Measurements from ENCODE around the gene GPSM3. TPM values are rescaled to one million over a fixed set of nuclear protein-coding genes. Genes with fewer than 3 reads are reported as not detected.
A peak's percentile ranks its signal among the peaks of the same experiment; 100 is the strongest.

The GPSM3 gene
- total and polyA plus RNA-seq, 2 donors (not counting 1 experiment from before 2014, with no cell fraction given) = 194 to 299 TPM

DNA sequence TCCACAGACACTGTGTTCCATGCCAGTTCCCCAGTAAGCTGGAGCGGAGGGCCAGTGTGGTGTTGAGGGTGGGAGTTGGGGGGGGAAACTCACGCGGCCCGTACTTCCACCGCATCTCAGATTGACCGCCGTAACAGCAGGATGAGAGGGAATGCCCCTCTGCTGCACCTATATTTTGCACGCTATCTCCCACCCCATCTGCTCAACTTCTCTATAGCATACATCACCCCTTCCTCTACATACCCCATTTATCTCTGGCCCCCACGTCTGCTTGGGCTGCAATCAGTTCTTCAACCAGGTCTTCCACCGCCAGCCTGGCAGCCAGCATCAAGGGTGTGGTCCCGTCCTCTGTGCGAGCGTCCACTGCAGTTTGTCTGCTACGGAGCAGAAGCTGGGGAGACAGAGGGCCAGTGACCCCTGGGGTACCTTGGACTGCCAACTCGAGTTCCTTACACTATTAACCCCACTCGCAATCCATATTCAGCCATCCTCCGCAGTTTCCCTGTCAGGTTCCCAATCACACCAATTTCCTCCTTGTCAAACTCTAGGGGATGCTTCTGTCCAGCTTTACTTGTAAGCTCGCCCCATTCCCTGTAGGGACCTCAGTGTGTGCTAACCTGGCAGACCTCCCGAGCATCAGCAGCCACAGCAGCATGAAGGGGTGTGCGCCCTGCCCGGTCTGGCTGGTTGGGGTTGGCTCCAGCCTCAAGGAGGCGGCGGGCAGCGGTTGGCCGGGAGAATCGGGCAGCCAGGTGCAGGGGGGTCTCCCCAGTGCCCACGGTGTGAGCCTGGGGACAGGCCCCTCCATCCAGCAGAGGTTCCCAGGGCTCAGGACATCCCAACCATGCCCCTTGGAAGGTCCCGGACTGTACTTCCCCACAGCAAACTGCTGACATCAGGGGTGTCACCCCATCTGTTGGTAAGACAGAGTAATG, 4.5 kb upstream of the GPSM3 start:
- Histone ChIP-seq H3K9me3 (ENCODE audit: control extremely low read depth in 1 of 3, control insufficient read depth in 2 of 3, insufficient read depth in 1 of 3, low read length in 2 of 3) (no peaks in the 10 kb centered on the region), H3K36me3 (replicated peaks in 1 of 2; ENCODE audit: control extremely low read depth in 1 of 2, control insufficient read depth in 1 of 2, extremely low read depth in 1 of 2, insufficient read depth in 2 of 2, low read length in 1 of 2) (peaks cover 0 to under 1% of the 10 kb centered on the region in 2 experiments), H3K4me2 (replicated peaks; ENCODE audit: low read depth, low read length, poor library complexity, severe bottlenecking) (peak overlapping the region; percentile 91), H3K79me2 (ENCODE audit: control insufficient read depth, insufficient read depth, low read length) (peaks cover 12% of the 10 kb centered on the region), H3K4me3 (ENCODE audit: control extremely low read depth in 1 of 5, extremely low read depth in 1 of 5, insufficient read depth in 1 of 5, low read depth in 2 of 5, low read length in 4 of 5) (peak overlapping the region in 4 of 5 experiments; percentile 89 to 99 (median 94)), H3K4me1 (ENCODE audit: control insufficient read depth in 2 of 2, insufficient read depth in 2 of 2, low read length in 2 of 2) (peaks cover 32 to 43% of the 10 kb centered on the region in 2 donors), H3K27me3 (replicated peaks in 1 of 4; ENCODE audit: control extremely low read depth in 1 of 4, control insufficient read depth in 3 of 4, insufficient read depth in 4 of 4, low read length in 3 of 4) (no peaks in the 10 kb centered on the region), H2AFZ (ENCODE audit: insufficient read depth, low read depth, low read length, poor library complexity, severe bottlenecking) (peak overlapping the region; percentile 65), H4K20me1 (ENCODE audit: control insufficient read depth, insufficient read depth, low read length, poor library complexity, severe bottlenecking) (no peaks in the 10 kb centered on the region), H3K9ac (ENCODE audit: low read length) (peak overlapping the region; percentile 99), H3K27ac (ENCODE audit: low read length in 2 of 2) (peak overlapping the region; percentile 99 to 100)
- CTCF ChIA-PET = interaction anchor here (0.6 to 1.6 kb wide), 7 partner anchors 15 to 79 kb away, joined by 3 to 7 read pairs (median 4); partner anchors contain the start of gene AGPAT1
- POLR2A ChIA-PET = interaction anchor here (0.5 to 1.8 kb wide), 12 partner anchors 9 to 1127 kb away, joined by 3 to 25 read pairs (median 5); partner anchors contain the start of genes AGPAT1, ATF6B, FKBPL and RNF5
- 57% methylated on average over 23 of the region's 28 CpGs for WGBS (ENCODE audit: insufficient coverage)
- no peaks in the 10 kb centered on the region for H3K9me3 Mint-ChIP-seq (ENCODE audit: insufficient read depth)
- DNase-seq = peak; percentile 70
- H3K27ac Mint-ChIP-seq = peak overlapping the region; percentile 99
- ATAC-seq (ENCODE audit: low read depth) = no peak
- intact Hi-C loops (cut with micrococcal nuclease) = loop anchor here (2.0 to 10.0 kb wide), 9 partner anchors 50 to 775 kb away; partner anchors contain the start of genes BAG6, CLIC1, CSNK2B and EHMT2
- H3K4me3 Mint-ChIP-seq = peak overlapping the region; percentile 95
- H3K4me1 Mint-ChIP-seq = peaks cover 46% of the 10 kb centered on the region
- no peaks in the 10 kb centered on the region for H3K27me3 Mint-ChIP-seq
- TF ChIP-seq, protein P1, sequence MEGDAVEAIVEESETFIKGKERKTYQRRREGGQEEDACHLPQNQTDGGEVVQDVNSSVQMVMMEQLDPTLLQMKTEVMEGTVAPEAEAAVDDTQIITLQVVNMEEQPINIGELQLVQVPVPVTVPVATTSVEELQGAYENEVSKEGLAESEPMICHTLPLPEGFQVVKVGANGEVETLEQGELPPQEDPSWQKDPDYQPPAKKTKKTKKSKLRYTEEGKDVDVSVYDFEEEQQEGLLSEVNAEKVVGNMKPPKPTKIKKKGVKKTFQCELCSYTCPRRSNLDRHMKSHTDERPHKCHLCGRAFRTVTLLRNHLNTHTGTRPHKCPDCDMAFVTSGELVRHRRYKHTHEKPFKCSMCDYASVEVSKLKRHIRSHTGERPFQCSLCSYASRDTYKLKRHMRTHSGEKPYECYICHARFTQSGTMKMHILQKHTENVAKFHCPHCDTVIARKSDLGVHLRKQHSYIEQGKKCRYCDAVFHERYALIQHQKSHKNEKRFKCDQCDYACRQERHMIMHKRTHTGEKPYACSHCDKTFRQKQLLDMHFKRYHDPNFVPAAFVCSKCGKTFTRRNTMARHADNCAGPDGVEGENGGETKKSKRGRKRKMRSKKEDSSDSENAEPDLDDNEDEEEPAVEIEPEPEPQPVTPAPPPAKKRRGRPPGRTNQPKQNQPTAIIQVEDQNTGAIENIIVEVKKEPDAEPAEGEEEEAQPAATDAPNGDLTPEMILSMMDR (IDR thresholded peaks at IDR 0.05) = no peak
- TF ChIP-seq EZH2 (IDR thresholded peaks at IDR 0.05; ENCODE audit: borderline replicate concordance, insufficient read depth, low read depth, low read length, poor library complexity, severe bottlenecking) = no peak

Measured in B cell (primary cell).